Panc1 (cell line): ENCODE measurements around the gene GTPBP10. TPM values are rescaled to one million over a fixed set of nuclear protein-coding genes. Genes with fewer than 3 reads are reported as not detected.
A peak's percentile ranks its signal among the peaks of the same experiment; 100 is the strongest.

Experiments used
- ATAC-seq: fragments of 200-7000 bp; cut with Tn5 transposase; 2 replicates; pipeline ENCODE4 v1.9.1; 2020; ENCODE audit warnings: mild to moderate bottlenecking, moderate library complexity
- BruUV-seq: library from RNA; stranded (reverse); fragments of 400-500 nt; replicated peaks from 2 replicates; lab custom pipeline; 2021; lab: Mats Ljungman, UMichigan
- CTCF ChIA-PET: fragments of 300-600 bp; sonication (Branson Sonifier 250); formaldehyde crosslinking; loops from one replicate; lab custom pipeline; 2022; ENCODE audit warnings: antibody characterized with exemption; lab: Charles Lee
- POLR2A ChIA-PET: fragments of 300-600 bp; sonication (Branson Sonifier 250); formaldehyde crosslinking; loops from one replicate; lab custom pipeline; 2022; ENCODE audit warnings: antibody characterized with exemption; lab: Charles Lee
- DNase-seq: peaks from one replicate; pipeline ENCODE4 v3.0.0-alpha.2; 2010; ENCODE audit warnings: low read depth, low spot score
- H3K27ac ChIP-seq: 2 replicates; pipeline ENCODE4 v1.5.1; 2011; ENCODE audit warnings: mild to moderate bottlenecking, low read length, inconsistent platforms
- H3K27me3 ChIP-seq: fragments of 200-500 bp; sonication (Bioruptor generic); 2 replicates; pipeline ENCODE4 v1.6.0; 2014; ENCODE audit warnings: low read length, inconsistent platforms; ENCODE audit not compliant: control insufficient read depth, insufficient read depth
- H3K36me3 ChIP-seq: fragments of 200-500 bp; sonication (Bioruptor generic); 2 replicates; pipeline ENCODE4 v1.5.1; 2014; ENCODE audit warnings: inconsistent platforms, mild to moderate bottlenecking, low read length, moderate library complexity; ENCODE audit not compliant: control insufficient read depth, insufficient read depth
- H3K4me1 ChIP-seq: 2 replicates; pipeline ENCODE4 v1.5.1; 2011; ENCODE audit warnings: inconsistent platforms, mild to moderate bottlenecking, low read length, moderate library complexity; ENCODE audit not compliant: control insufficient read depth, insufficient read depth
- H3K4me3 ChIP-seq, 2 experiments: 2 replicates each; pipeline ENCODE4 v1.5.1; 2011 to 2012; ENCODE audit warnings: low read depth in 2 of 2, low read length in 2 of 2, mild to moderate bottlenecking in 2 of 2, inconsistent platforms in 1 of 2, moderate library complexity in 1 of 2
- H3K9me3 ChIP-seq: fragments of 200-500 bp; sonication (Bioruptor generic); 2 replicates; pipeline ENCODE4 v1.5.1; 2014; ENCODE audit warnings: low read depth, mild to moderate bottlenecking, inconsistent platforms, low read length, moderate library complexity; ENCODE audit not compliant: control insufficient read depth, insufficient read depth
- CTCF ChIP-seq: fragments of 450-650 bp; IDR thresholded peaks from 2 replicates; pipeline ENCODE4 v1.5.1; 2017; ENCODE audit warnings: mild to moderate bottlenecking
- POLR2AphosphoS5 ChIP-seq: IDR thresholded peaks from 2 replicates; pipeline ENCODE4 v1.6.1; 2012; ENCODE audit warnings: mild to moderate bottlenecking, low read depth, low read length, moderate library complexity
- REST ChIP-seq, 2 experiments: IDR thresholded peaks; 2 replicates each; pipeline ENCODE4 v1.6.1; 2011 to 2012; ENCODE audit warnings: low read depth in 2 of 2, control low read depth in 1 of 2, low read length in 1 of 2, mild to moderate bottlenecking in 1 of 2, moderate library complexity in 1 of 2; ENCODE audit not compliant: insufficient read depth in 1 of 2
- SIN3A ChIP-seq: IDR thresholded peaks from 2 replicates; pipeline ENCODE4 v1.6.1; 2012; ENCODE audit warnings: low read depth, mild to moderate bottlenecking, low read length, moderate library complexity, borderline replicate concordance; ENCODE audit not compliant: insufficient read depth
- TCF7L2 ChIP-seq: IDR thresholded peaks from 2 replicates; pipeline ENCODE4 v1.6.1; 2011; ENCODE audit warnings: mild to moderate bottlenecking, low read depth, low read length, inconsistent platforms
- in situ Hi-C: cut with HindIII; loops from 2 replicates; pipeline ENCODE4 v1.10.0; 2016; ENCODE audit warnings: low sequenced_read_pairs, low pct_unique_long_range_greater_than_20kb
- intact Hi-C: fragments of 100-400 bp; cut with micrococcal nuclease; formaldehyde crosslinking; loops from one replicate; pipeline ENCODE4 v1.10.0; 2022; ENCODE audit not compliant: unreplicated experiment
- total RNA-seq: library from RNA; stranded (reverse); gene quantifications from one replicate; pipeline ENCODE4 v1.2.1, GENCODE V29; 2021; ENCODE audit not compliant: unreplicated experiment

GTPBP10 gene
- total RNA-seq, 1 experiment from 2014 or later, result 23.7 TPM

GRCh38 chr7:90412458-90413184, 66.1 kb downstream of the GTPBP10 start:
- POLR2A ChIA-PET, result interaction anchor here (0.5 kb wide), 1 partner anchor 271 kb away, joined by 3 read pairs; no protein-coding TSS in a partner anchor
- BruUV-seq, result no TSS peak
- TF ChIP-seq SIN3A (no peak), TCF7L2 (no peak), POLR2AphosphoS5 (no peak), REST (IDR thresholded peaks at IDR 0.05; ENCODE audit: insufficient read depth in 1 of 2, low read depth in 2 of 2, low read length in 1 of 2) (no peak), CTCF (peak; percentile 68)
- in situ Hi-C loops, result no loop called here
- Histone ChIP-seq H3K27ac (no peak overlapping the region), H3K4me3 (no peak overlapping the region), H3K27me3 (no peaks in the 10 kb centered on the region), H3K36me3 (peaks cover 4% of the 10 kb centered on the region), H3K9me3 (no peaks in the 10 kb centered on the region), H3K4me1 (no peaks in the 10 kb centered on the region)
- intact Hi-C loops, result no loop called here
- DNase-seq, result no peak
- ATAC-seq, result peak; percentile 82
- CTCF ChIA-PET, result no interaction called here

- intact Hi-C loops, result no loop called here
- TF ChIP-seq CTCF, result peak; percentile 24
- no peak for TF ChIP-seq SIN3A
- CTCF ChIA-PET, result no interaction called here
- POLR2A ChIA-PET, result interaction anchor here (0.5 kb wide), 1 partner anchor 271 kb away, joined by 3 read pairs; no protein-coding TSS in a partner anchor
- no peak for DNase-seq
- H3K9me3 ChIP-seq, result no peaks in the 10 kb centered on the region
- no peak overlapping the region for H3K4me3 ChIP-seq
- no peaks in the 10 kb centered on the region for H3K4me1 ChIP-seq
- H3K27ac ChIP-seq, result no peak overlapping the region
- H3K36me3 ChIP-seq, result peaks cover 4% of the 10 kb centered on the region
- no peak for ATAC-seq
- no peaks in the 10 kb centered on the region for H3K27me3 ChIP-seq
- BruUV-seq, result no TSS peak
- in situ Hi-C loops, result no loop called here
Measured at GRCh38 chr7:90413185-90413528, 66.6 kb downstream of the GTPBP10 start.
